Measurements from ENCODE around the gene MMP23B. TPM values are rescaled to one million over a fixed set of nuclear protein-coding genes. Genes with fewer than 3 reads are reported as not detected.

Gene MMP23B
- total RNA-seq, 1 donor from 2014 or later = 40.3 TPM

- H3K27me3 ChIP-seq = no peaks in the 10 kb centered on the region
- intact Hi-C loops (cut with DNase I) = no loop called here
- H3K27ac ChIP-seq = peak overlapping the region; percentile 97
- peaks cover 31% of the 10 kb centered on the region for H3K4me1 ChIP-seq
- H3K4me3 ChIP-seq = peak overlapping the region; percentile 77
- H3K9me3 ChIP-seq = no peaks in the 10 kb centered on the region
- no peak for TF ChIP-seq CTCF (IDR thresholded peaks at IDR 0.05)
- peaks cover 14% of the 10 kb centered on the region for H3K36me3 ChIP-seq
- DNase-seq (no peak), ATAC-seq (no peak)
Measured at GRCh38 chr1:1613509-1614082, 18.4 kb upstream of the MMP23B start.

- H3K9me3 ChIP-seq = no peaks in the 10 kb centered on the region
- peak overlapping the region; percentile 97 for H3K27ac ChIP-seq
- no peaks in the 10 kb centered on the region for H3K27me3 ChIP-seq
- DNase-seq (peak; percentile 81), ATAC-seq (peak; percentile 3)
- TF ChIP-seq CTCF (IDR thresholded peaks at IDR 0.05) = no peak
- peak overlapping the region; percentile 77 for H3K4me3 ChIP-seq
- intact Hi-C loops (cut with DNase I) = no loop called here
- H3K36me3 ChIP-seq = peaks cover 15% of the 10 kb centered on the region
- H3K4me1 ChIP-seq = peaks cover 31% of the 10 kb centered on the region
Measured at GRCh38 chr1:1614204-1614953, 17.6 kb upstream of the MMP23B start.

GRCh38 chr1:1614954-1615255 is 17.1 kb upstream of the MMP23B start:
- H3K36me3 ChIP-seq = peaks cover 15% of the 10 kb centered on the region
- H3K4me1 ChIP-seq = peaks cover 31% of the 10 kb centered on the region
- no peaks in the 10 kb centered on the region for H3K27me3 ChIP-seq
- H3K27ac ChIP-seq = peak overlapping the region; percentile 97
- no peaks in the 10 kb centered on the region for H3K9me3 ChIP-seq
- H3K4me3 ChIP-seq = peak overlapping the region; percentile 77
- TF ChIP-seq CTCF (IDR thresholded peaks at IDR 0.05) = no peak
- intact Hi-C loops (cut with DNase I) = no loop called here
- DNase-seq = no peak
- ATAC-seq = no peak

- Histone ChIP-seq H3K4me3 (peak within 1 kb of the TSS; percentile 77), H3K4me1 (peaks cover 29% of the 10 kb centered on the region), H3K36me3 (peaks cover 15% of the 10 kb centered on the region), H3K9me3 (no peaks in the 10 kb centered on the region), H3K27me3 (no peaks in the 10 kb centered on the region), H3K27ac (peak within 1 kb of the TSS; percentile 97)
- ATAC-seq (peak; percentile 93), DNase-seq (peak; percentile 99)
- no peak for TF ChIP-seq CTCF (IDR thresholded peaks at IDR 0.05)
- intact Hi-C loops (cut with DNase I) = no loop called here
Measured at GRCh38 chr1:1615256-1616044, 16.5 kb upstream of the MMP23B start, which contains the start of gene MIB2. Gene MIB2 (plus strand): TSS chr1:1615500. CDS start chr1:1623453, 7,953 bp downstream.

GRCh38 chr1:1616045-1616790 is 15.8 kb upstream of the MMP23B start:
- Histone ChIP-seq H3K4me3 (peak overlapping the region; percentile 77), H3K4me1 (peaks cover 24% of the 10 kb centered on the region), H3K9me3 (no peaks in the 10 kb centered on the region), H3K27me3 (no peaks in the 10 kb centered on the region), H3K27ac (peak overlapping the region; percentile 97), H3K36me3 (peaks cover 15% of the 10 kb centered on the region)
- no peak for TF ChIP-seq CTCF (IDR thresholded peaks at IDR 0.05)
- DNase-seq (peak; percentile 83), ATAC-seq (peak; percentile 39)
- intact Hi-C loops (cut with DNase I) = no loop called here

All from upper lobe of right lung (tissue), 1 donor.